H9 (cell line): ENCODE results near the gene C3orf38. TPM values are rescaled to one million over a fixed set of nuclear protein-coding genes. Genes with fewer than 3 reads are reported as not detected.

Source experiments
- DNase-seq: peaks from one replicate; pipeline ENCODE4 v3.0.0-alpha.2; 2017
- H2AFZ ChIP-seq: one replicate; pipeline ENCODE4 v1.6.1; 2013; ENCODE audit warnings: mild to moderate bottlenecking, low read length, control low read depth, moderate library complexity
- H2AK5ac ChIP-seq: 2 replicates; pipeline ENCODE4 v1.6.1; 2013; ENCODE audit warnings: low read length, control low read depth, mixed read lengths; ENCODE audit not compliant: insufficient read length
- H2BK120ac ChIP-seq: one replicate; pipeline ENCODE4 v1.6.1; 2013; ENCODE audit warnings: low read depth, mild to moderate bottlenecking, low read length, control low read depth, inconsistent platforms; ENCODE audit not compliant: poor library complexity, severe bottlenecking
- H2BK12ac ChIP-seq: 2 replicates; pipeline ENCODE4 v1.6.1; 2013; ENCODE audit warnings: low read length, control low read depth, mixed read lengths, low read depth; ENCODE audit not compliant: insufficient read length
- H2BK15ac ChIP-seq: 2 replicates; pipeline ENCODE4 v1.6.1; 2013; ENCODE audit warnings: low read depth, low read length, control low read depth
- H2BK20ac ChIP-seq: one replicate; pipeline ENCODE4 v1.6.1; 2013; ENCODE audit warnings: low read depth, mild to moderate bottlenecking, low read length, control low read depth, inconsistent platforms; ENCODE audit not compliant: poor library complexity, severe bottlenecking
- H2BK5ac ChIP-seq: 2 replicates; pipeline ENCODE4 v1.6.1; 2013; ENCODE audit warnings: low read length, control low read depth, mixed read lengths; ENCODE audit not compliant: insufficient read length
- H3K14ac ChIP-seq: 2 replicates; pipeline ENCODE4 v1.6.1; 2013; ENCODE audit warnings: low read length, control low read depth; ENCODE audit not compliant: insufficient read depth
- H3K18ac ChIP-seq: 2 replicates; pipeline ENCODE4 v1.6.1; 2013; ENCODE audit warnings: low read depth, mild to moderate bottlenecking, mixed read lengths, low read length, control low read depth; ENCODE audit not compliant: insufficient read length
- H3K23ac ChIP-seq: 2 replicates; pipeline ENCODE4 v1.6.1; 2013; ENCODE audit warnings: low read length, control low read depth, mixed read lengths, low read depth; ENCODE audit not compliant: insufficient read length
- H3K23me2 ChIP-seq: 2 replicates; pipeline ENCODE4 v1.6.1; 2013; ENCODE audit warnings: low read depth, mild to moderate bottlenecking, mixed read lengths, low read length, control low read depth; ENCODE audit not compliant: insufficient read length, poor library complexity, severe bottlenecking
- H3K27ac ChIP-seq: 2 replicates; pipeline ENCODE4 v1.5.1; 2013; ENCODE audit warnings: low read length, control low read depth, mixed read lengths, low read depth; ENCODE audit not compliant: insufficient read length
- H3K27me3 ChIP-seq: 2 replicates; pipeline ENCODE4 v1.6.1; 2013; ENCODE audit warnings: low read length, control low read depth, inconsistent platforms; ENCODE audit not compliant: insufficient read depth
- H3K4ac ChIP-seq: 2 replicates; pipeline ENCODE4 v1.6.1; 2013; ENCODE audit warnings: low read depth, mild to moderate bottlenecking, control low read depth, inconsistent platforms, low read length, moderate library complexity
- H3K4me1 ChIP-seq: 2 replicates; pipeline ENCODE4 v1.6.1; 2013; ENCODE audit warnings: low read length, control low read depth, inconsistent platforms; ENCODE audit not compliant: insufficient read depth
- H3K4me2 ChIP-seq: 2 replicates; pipeline ENCODE4 v1.6.1; 2013; ENCODE audit warnings: low read length, control low read depth, mixed read lengths; ENCODE audit not compliant: insufficient read length, insufficient read depth
- H3K56ac ChIP-seq: 2 replicates; pipeline ENCODE4 v1.6.1; 2013; ENCODE audit warnings: low read depth, mild to moderate bottlenecking, mixed read lengths, low read length, control low read depth; ENCODE audit not compliant: insufficient read length
- H3K79me1 ChIP-seq: 2 replicates; pipeline ENCODE4 v1.6.1; 2013; ENCODE audit warnings: low read depth, mild to moderate bottlenecking, moderate library complexity, low read length, control low read depth, inconsistent platforms; ENCODE audit not compliant: insufficient read depth, poor library complexity, severe bottlenecking
- H3K79me2 ChIP-seq: 2 replicates; pipeline ENCODE4 v1.6.1; 2013; ENCODE audit warnings: low read length, control low read depth, inconsistent platforms; ENCODE audit not compliant: insufficient read depth
- H3K9ac ChIP-seq: 2 replicates; pipeline ENCODE4 v1.6.1; 2013; ENCODE audit warnings: low read length, control low read depth, mixed read lengths; ENCODE audit not compliant: insufficient read length; ENCODE audit errors: extremely low read depth
- H3K9me3 ChIP-seq: one replicate; pipeline ENCODE4 v1.6.1; 2013; ENCODE audit warnings: low read depth, low read length, inconsistent platforms; ENCODE audit not compliant: control insufficient read depth
- H3T11ph ChIP-seq: one replicate; pipeline ENCODE4 v1.6.1; 2013; ENCODE audit warnings: mild to moderate bottlenecking, low read length, control low read depth, inconsistent platforms
- H4K20me1 ChIP-seq: one replicate; pipeline ENCODE4 v1.6.1; 2013; ENCODE audit not compliant: control insufficient read depth, insufficient read length, insufficient read depth
- H4K5ac ChIP-seq: 2 replicates; pipeline ENCODE4 v1.6.1; 2013; ENCODE audit warnings: low read depth, mild to moderate bottlenecking, mixed read lengths, low read length, control low read depth; ENCODE audit not compliant: insufficient read length
- H4K8ac ChIP-seq: replicated peaks from 2 replicates; pipeline ENCODE4 v1.6.1; 2013; ENCODE audit warnings: low read length, control low read depth, mixed read lengths, low read depth; ENCODE audit not compliant: insufficient read length
- H4K91ac ChIP-seq: 2 replicates; pipeline ENCODE4 v1.6.1; 2013; ENCODE audit warnings: low read depth, mild to moderate bottlenecking, moderate library complexity, mixed read lengths, low read length, control low read depth; ENCODE audit not compliant: insufficient read length
- H3K27ac Mint-ChIP-seq, 3 experiments: 2 replicates in 2 of 3; 3 replicates in 1 of 3; pipeline ENCODE4 v1.8.0; 2020 to 2021; ENCODE audit warnings: mixed read lengths in 3 of 3, mild to moderate bottlenecking in 1 of 3, moderate library complexity in 1 of 3
- H3K27me3 Mint-ChIP-seq: 2 replicates; pipeline ENCODE4 v1.8.0; 2021; ENCODE audit warnings: low read depth, mild to moderate bottlenecking, moderate library complexity, mixed read lengths
- H3K36me3 Mint-ChIP-seq, 3 experiments: 2 replicates in 2 of 3; 3 replicates in 1 of 3; pipeline ENCODE4 v1.8.0; 2020 to 2021; ENCODE audit warnings: low read depth in 3 of 3, mixed read lengths in 3 of 3; ENCODE audit not compliant: insufficient read depth in 1 of 3
- H3K4me1 Mint-ChIP-seq, 2 experiments: 2 replicates each; pipeline ENCODE4 v1.8.0; 2020; ENCODE audit warnings: mixed read lengths in 2 of 2
- H3K4me3 Mint-ChIP-seq, 2 experiments: 2 replicates in 1 of 2; 3 replicates in 1 of 2; pipeline ENCODE4 v1.8.0; 2020 to 2021; ENCODE audit warnings: mild to moderate bottlenecking in 2 of 2, mixed read lengths in 2 of 2, moderate library complexity in 1 of 2
- H3K9me3 Mint-ChIP-seq, 2 experiments: 2 replicates in 1 of 2; 3 replicates in 1 of 2; pipeline ENCODE4 v1.8.0; 2020; ENCODE audit warnings: mild to moderate bottlenecking in 2 of 2, mixed read lengths in 2 of 2, moderate library complexity in 1 of 2
- WGBS: extraction: QIAGEN DNeasy Blood & Tissue Kit; methylation state at CpG from one replicate; pipeline ENCODE4 v1.1.7; 2013; ENCODE audit warnings: missing lambda C conversion rate, low lambda C conversion rate, mixed read lengths; ENCODE audit not compliant: insufficient read length; ENCODE audit errors: extremely low coverage; 5-methylcytosine and 5-hydroxymethylcytosine counted together
- total RNA-seq: library from RNA; stranded (reverse); gene quantifications from 2 replicates; pipeline ENCODE4 v1.2.1, GENCODE V29; 2021
- TF ChIP-seq, protein P1 (sequence below): fragments of 200-600 bp; sonication (generic); conservative IDR thresholded peaks from 3 replicates; pipeline ENCODE4 v1.8.0; 2021; ENCODE audit warnings: antibody characterized with exemption, mild to moderate bottlenecking

Gene C3orf38
- total RNA-seq, 1 experiment from 2014 or later = 36.6 TPM

DNA sequence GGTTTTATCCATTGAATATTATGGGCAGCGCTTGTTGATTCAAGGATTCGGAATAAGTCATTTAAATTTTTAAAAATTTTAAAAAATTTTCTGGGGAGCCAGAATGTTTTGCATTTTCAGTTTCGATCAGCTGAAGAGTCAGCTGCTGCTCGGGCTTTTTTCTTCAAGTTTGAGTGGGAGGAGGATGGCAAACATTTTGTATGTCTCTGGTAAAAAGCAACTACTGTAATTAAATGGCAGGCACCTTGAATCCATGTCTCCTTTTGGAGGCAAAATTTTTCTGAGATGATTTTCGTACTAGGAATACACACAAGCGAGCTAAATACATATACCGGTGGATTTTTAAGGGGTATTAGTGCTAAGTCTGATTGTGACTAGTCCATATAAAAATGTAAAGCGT is 612 bp downstream of the C3orf38 start:
- peak overlapping the region; percentile 99; a peak in 6 of 7 replicates for H3K27ac Mint-ChIP-seq
- Histone ChIP-seq H2AK5ac (no peak overlapping the region), H3K79me1 (no peaks in the 10 kb centered on the region), H3T11ph (no peak overlapping the region), H3K56ac (no peak overlapping the region), H3K4me2 (peak overlapping the region; percentile 70), H3K27ac (no peak overlapping the region), H3K4ac (no peak overlapping the region), H3K4me1 (no peaks in the 10 kb centered on the region), H3K9me3 (no peaks in the 10 kb centered on the region), H4K91ac (no peak overlapping the region), H2BK15ac (no peak overlapping the region), H3K23me2 (no peaks in the 10 kb centered on the region), H3K9ac (peak overlapping the region; percentile 95), H3K18ac (peak overlapping the region; percentile 55), H2BK120ac (no peak overlapping the region), H2BK12ac (no peak overlapping the region), H3K27me3 (no peaks in the 10 kb centered on the region), H2BK5ac (no peak overlapping the region), H2BK20ac (no peak overlapping the region), H4K8ac (no peak overlapping the region), H3K23ac (no peak overlapping the region), H3K79me2 (peaks cover 17% of the 10 kb centered on the region; the same call in 1 of the 2 replicates), H2AFZ (no peak overlapping the region), H3K14ac (peak overlapping the region; percentile 84; the same call in 1 of the 2 replicates), H4K5ac (no peak overlapping the region), H4K20me1 (no peaks in the 10 kb centered on the region)
- DNase-seq = no peak
- peak overlapping the region; percentile 95 to 96 for H3K4me3 Mint-ChIP-seq
- no peaks in the 10 kb centered on the region; the same call in 1 of the 2 replicates for H3K27me3 Mint-ChIP-seq
- WGBS = no CpG with 5 or more reads among the region's 8 CpGs
- H3K36me3 Mint-ChIP-seq = peaks cover 4 to 20% (median 19%) of the 10 kb centered on the region in 3 experiments; a peak in 6 of 7 replicates
- no peaks in the 10 kb centered on the region; a peak in 1 of 5 replicates for H3K9me3 Mint-ChIP-seq
- H3K4me1 Mint-ChIP-seq = peaks cover 18 to 23% of the 10 kb centered on the region in 2 experiments
- TF ChIP-seq, protein P1, sequence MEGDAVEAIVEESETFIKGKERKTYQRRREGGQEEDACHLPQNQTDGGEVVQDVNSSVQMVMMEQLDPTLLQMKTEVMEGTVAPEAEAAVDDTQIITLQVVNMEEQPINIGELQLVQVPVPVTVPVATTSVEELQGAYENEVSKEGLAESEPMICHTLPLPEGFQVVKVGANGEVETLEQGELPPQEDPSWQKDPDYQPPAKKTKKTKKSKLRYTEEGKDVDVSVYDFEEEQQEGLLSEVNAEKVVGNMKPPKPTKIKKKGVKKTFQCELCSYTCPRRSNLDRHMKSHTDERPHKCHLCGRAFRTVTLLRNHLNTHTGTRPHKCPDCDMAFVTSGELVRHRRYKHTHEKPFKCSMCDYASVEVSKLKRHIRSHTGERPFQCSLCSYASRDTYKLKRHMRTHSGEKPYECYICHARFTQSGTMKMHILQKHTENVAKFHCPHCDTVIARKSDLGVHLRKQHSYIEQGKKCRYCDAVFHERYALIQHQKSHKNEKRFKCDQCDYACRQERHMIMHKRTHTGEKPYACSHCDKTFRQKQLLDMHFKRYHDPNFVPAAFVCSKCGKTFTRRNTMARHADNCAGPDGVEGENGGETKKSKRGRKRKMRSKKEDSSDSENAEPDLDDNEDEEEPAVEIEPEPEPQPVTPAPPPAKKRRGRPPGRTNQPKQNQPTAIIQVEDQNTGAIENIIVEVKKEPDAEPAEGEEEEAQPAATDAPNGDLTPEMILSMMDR = no peak
